ENCODE measurements around the gene CIRBP.
A peak's percentile ranks its signal among the peaks of the same experiment; 100 is the strongest.

CIRBP gene

GRCh38 chr19:1293782-1294604 lies 24.9 kb downstream of the CIRBP start:
- TF ChIP-seq NFIC (IDR thresholded peaks at IDR 0.05) (no peak), RAD21 (IDR thresholded peaks at IDR 0.05; ENCODE audit: low read depth) (no peak), TEAD4 (IDR thresholded peaks at IDR 0.05) (no peak), CEBPB (IDR thresholded peaks at IDR 0.05) (no peak), REST (IDR thresholded peaks at IDR 0.05; ENCODE audit: low read depth) (no peak)

- no peak for TF ChIP-seq ZBTB7A (IDR thresholded peaks at IDR 0.05; ENCODE audit: low read depth)
- TF ChIP-seq FOXM1 (IDR thresholded peaks at IDR 0.05; ENCODE audit: borderline replicate concordance, low read depth), result no peak
These were observed 25.6 kb downstream of the CIRBP start for GRCh38 chr19:1294688-1295087.

GRCh38 chr19:1295169-1296012 lies 26.3 kb downstream of the CIRBP start:
- TF ChIP-seq USF1 (IDR thresholded peaks at IDR 0.05) (no peak), ZBTB7A (IDR thresholded peaks at IDR 0.05; ENCODE audit: low read depth) (peak; percentile 78), MAX (IDR thresholded peaks at IDR 0.05) (peak; percentile 69; the same call in 1 of the 2 replicates)

GRCh38 chr19:1296078-1296477 lies 26.9 kb downstream of the CIRBP start:
- no peak for TF ChIP-seq ZBTB7A (IDR thresholded peaks at IDR 0.05; ENCODE audit: low read depth)
- TF ChIP-seq EGR1 (IDR thresholded peaks at IDR 0.05), result no peak
- no peak for TF ChIP-seq NFIC (IDR thresholded peaks at IDR 0.05)
- no peak for TF ChIP-seq YY1 (IDR thresholded peaks at IDR 0.05; ENCODE audit: low read depth)
- TF ChIP-seq TCF12 (IDR thresholded peaks at IDR 0.05; ENCODE audit: low read depth), result no peak
- no peak for TF ChIP-seq FOXM1 (IDR thresholded peaks at IDR 0.05; ENCODE audit: borderline replicate concordance, low read depth)
- no peak for TF ChIP-seq CREB1 (IDR thresholded peaks at IDR 0.05; ENCODE audit: low read depth)
- no peak for TF ChIP-seq EP300 (IDR thresholded peaks at IDR 0.05; ENCODE audit: borderline replicate concordance)
- no peak for TF ChIP-seq RAD21 (IDR thresholded peaks at IDR 0.05; ENCODE audit: low read depth)
- no peak for TF ChIP-seq REST (IDR thresholded peaks at IDR 0.05; ENCODE audit: low read depth)
- no peak for TF ChIP-seq USF1 (IDR thresholded peaks at IDR 0.05)
- no peak for TF ChIP-seq TEAD4 (IDR thresholded peaks at IDR 0.05)
- no peak for TF ChIP-seq TAF1 (IDR thresholded peaks at IDR 0.05; ENCODE audit: low read depth)
- TF ChIP-seq CEBPB (IDR thresholded peaks at IDR 0.05), result no peak
- no peak for TF ChIP-seq MAX (IDR thresholded peaks at IDR 0.05)

- TF ChIP-seq FOXM1 (IDR thresholded peaks at IDR 0.05; ENCODE audit: borderline replicate concordance, low read depth) (no peak), TEAD4 (IDR thresholded peaks at IDR 0.05) (no peak), ZBTB7A (IDR thresholded peaks at IDR 0.05; ENCODE audit: low read depth) (0 out of 2 replicates have a peak, but pooled peaks have one; percentile 26)
These were observed 27.6 kb downstream of the CIRBP start for GRCh38 chr19:1296575-1297271.

- no peak for TF ChIP-seq CEBPB (IDR thresholded peaks at IDR 0.05)
- TF ChIP-seq MAX (IDR thresholded peaks at IDR 0.05), result no peak
- TF ChIP-seq REST (IDR thresholded peaks at IDR 0.05; ENCODE audit: low read depth), result no peak
- no peak for TF ChIP-seq TCF12 (IDR thresholded peaks at IDR 0.05; ENCODE audit: low read depth)
- no peak for TF ChIP-seq USF1 (IDR thresholded peaks at IDR 0.05)
- no peak for TF ChIP-seq NFIC (IDR thresholded peaks at IDR 0.05)
- no peak for TF ChIP-seq EP300 (IDR thresholded peaks at IDR 0.05; ENCODE audit: borderline replicate concordance)
- no peak for TF ChIP-seq CREB1 (IDR thresholded peaks at IDR 0.05; ENCODE audit: low read depth)
- TF ChIP-seq TAF1 (IDR thresholded peaks at IDR 0.05; ENCODE audit: low read depth), result no peak
- TF ChIP-seq FOXM1 (IDR thresholded peaks at IDR 0.05; ENCODE audit: borderline replicate concordance, low read depth), result no peak
These were observed 29.1 kb downstream of the CIRBP start for GRCh38 chr19:1298235-1298634.

All from Ishikawa (cell line).